ENCODE measurements around the gene BOLA2.
"Not testable (repeated sequence)": the region's sequence is repeated elsewhere in the genome, so short reads cannot be mapped to it uniquely, and the experiment has no call there.

GRCh38 chr16:29423587-29423986, 30.6 kb downstream of the BOLA2 start:
- not testable (repeated sequence) for TF ChIP-seq EZH2 (IDR thresholded peaks at IDR 0.05; ENCODE audit: borderline replicate concordance, low read length); CTCF (conservative IDR thresholded peaks at IDR 0.05 in 1 of 2, IDR thresholded peaks at IDR 0.05 in 1 of 2; ENCODE audit: extremely low read depth in 1 of 2, insufficient read depth in 1 of 2, low read depth in 1 of 2, low read length in 2 of 2)

Data from mammary epithelial cell (primary cell).